MCF 10A (cell line): Measurements from ENCODE around the gene AHSP. TPM values are rescaled to one million over a fixed set of nuclear protein-coding genes. Genes with fewer than 3 reads are reported as not detected.

Source experiments
- BruUV-seq: library from RNA; stranded (reverse); fragments of 400-500 nt; replicated peaks from 2 replicates; lab custom pipeline; 2021; lab: Mats Ljungman, UMichigan
- CTCF ChIA-PET: fragments of 300-600 bp; sonication (Branson Sonifier 250); formaldehyde crosslinking; extraction: SDS; loops from one replicate; lab custom pipeline; 2021; ENCODE audit warnings: antibody characterized with exemption, inconsistent platforms; lab: Yijun Ruan, JAX
- POLR2A ChIA-PET: fragments of 300-600, 350-650 bp; sonication (Branson Sonifier 250); formaldehyde crosslinking; extraction: SDS; loops from one replicate; lab custom pipeline; 2020; ENCODE audit warnings: antibody characterized with exemption, inconsistent platforms; lab: Yijun Ruan, JAX
- DNase-seq: peaks from one replicate; pipeline ENCODE4 v3.0.0-alpha.2; 2018; ENCODE audit not compliant: unreplicated experiment
- H3K27ac Mint-ChIP-seq: one replicate; pipeline ENCODE4 v1.8.0; 2022; ENCODE audit warnings: mild to moderate bottlenecking, low read depth, mixed read lengths; ENCODE audit not compliant: unreplicated experiment
- H3K27me3 Mint-ChIP-seq: one replicate; pipeline ENCODE4 v1.8.0; 2022; ENCODE audit warnings: mixed read lengths; ENCODE audit not compliant: insufficient read depth, unreplicated experiment
- H3K36me3 Mint-ChIP-seq: one replicate; pipeline ENCODE4 v1.8.0; 2022; ENCODE audit warnings: mild to moderate bottlenecking, moderate library complexity, mixed read lengths; ENCODE audit not compliant: insufficient read depth, unreplicated experiment
- H3K4me1 Mint-ChIP-seq: one replicate; pipeline ENCODE4 v1.8.0; 2022; ENCODE audit warnings: mixed read lengths; ENCODE audit not compliant: insufficient read depth, unreplicated experiment
- H3K4me3 Mint-ChIP-seq: one replicate; pipeline ENCODE4 v1.8.0; 2022; ENCODE audit warnings: mild to moderate bottlenecking, moderate library complexity, mixed read lengths; ENCODE audit not compliant: unreplicated experiment
- H3K9me3 Mint-ChIP-seq: one replicate; pipeline ENCODE4 v1.8.0; 2022; ENCODE audit warnings: mixed read lengths; ENCODE audit not compliant: unreplicated experiment
- intact Hi-C: fragments of 100-400 bp; cut with micrococcal nuclease; formaldehyde crosslinking; loops from 2 replicates; pipeline ENCODE4 v1.14.1; 2022
- total RNA-seq: library from RNA; stranded (reverse); gene quantifications from 2 replicates; pipeline ENCODE4 v1.2.3, GENCODE V29; 2022
- TF ChIP-seq, protein P1 (sequence below): fragments of 200-600 bp; IDR thresholded peaks from one replicate; pipeline ENCODE4 v1.8.0; 2022; ENCODE audit warnings: antibody characterized with exemption, mild to moderate bottlenecking; ENCODE audit not compliant: unreplicated experiment

Gene AHSP
- total RNA-seq, 1 experiment from 2014 or later: not detected

DNA sequence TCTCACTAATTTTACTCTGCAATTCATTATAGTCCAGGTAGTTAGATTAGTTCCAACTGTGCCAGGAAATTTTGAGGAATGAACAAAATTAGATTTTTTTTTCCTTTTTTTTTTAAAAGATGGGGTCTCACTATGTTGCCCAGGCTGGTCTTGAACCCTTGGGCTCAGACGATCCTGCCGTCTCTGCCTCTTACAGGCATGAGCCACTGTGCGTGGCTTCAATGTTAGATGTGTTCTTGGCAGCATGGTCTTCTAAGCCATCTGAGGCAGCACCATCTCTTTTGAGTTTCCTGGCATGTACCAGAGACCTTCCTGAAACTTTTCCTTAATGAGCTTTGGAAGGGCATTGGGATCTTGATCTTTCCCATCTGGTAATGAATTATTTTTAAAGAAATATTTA is 2.6 kb upstream of the AHSP start:
- DNase-seq: no peak
- intact Hi-C loops: no loop called here
- POLR2A ChIA-PET: no interaction called here
- no peak overlapping the region for H3K27ac Mint-ChIP-seq
- H3K36me3 Mint-ChIP-seq: no peaks in the 10 kb centered on the region
- CTCF ChIA-PET: no interaction called here
- peaks cover 27% of the 10 kb centered on the region for H3K27me3 Mint-ChIP-seq
- no peak overlapping the region for H3K4me3 Mint-ChIP-seq
- no peaks in the 10 kb centered on the region for H3K9me3 Mint-ChIP-seq
- H3K4me1 Mint-ChIP-seq: no peaks in the 10 kb centered on the region
- TF ChIP-seq, protein P1, sequence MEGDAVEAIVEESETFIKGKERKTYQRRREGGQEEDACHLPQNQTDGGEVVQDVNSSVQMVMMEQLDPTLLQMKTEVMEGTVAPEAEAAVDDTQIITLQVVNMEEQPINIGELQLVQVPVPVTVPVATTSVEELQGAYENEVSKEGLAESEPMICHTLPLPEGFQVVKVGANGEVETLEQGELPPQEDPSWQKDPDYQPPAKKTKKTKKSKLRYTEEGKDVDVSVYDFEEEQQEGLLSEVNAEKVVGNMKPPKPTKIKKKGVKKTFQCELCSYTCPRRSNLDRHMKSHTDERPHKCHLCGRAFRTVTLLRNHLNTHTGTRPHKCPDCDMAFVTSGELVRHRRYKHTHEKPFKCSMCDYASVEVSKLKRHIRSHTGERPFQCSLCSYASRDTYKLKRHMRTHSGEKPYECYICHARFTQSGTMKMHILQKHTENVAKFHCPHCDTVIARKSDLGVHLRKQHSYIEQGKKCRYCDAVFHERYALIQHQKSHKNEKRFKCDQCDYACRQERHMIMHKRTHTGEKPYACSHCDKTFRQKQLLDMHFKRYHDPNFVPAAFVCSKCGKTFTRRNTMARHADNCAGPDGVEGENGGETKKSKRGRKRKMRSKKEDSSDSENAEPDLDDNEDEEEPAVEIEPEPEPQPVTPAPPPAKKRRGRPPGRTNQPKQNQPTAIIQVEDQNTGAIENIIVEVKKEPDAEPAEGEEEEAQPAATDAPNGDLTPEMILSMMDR: no peak
- no TSS peak for BruUV-seq

DNA sequence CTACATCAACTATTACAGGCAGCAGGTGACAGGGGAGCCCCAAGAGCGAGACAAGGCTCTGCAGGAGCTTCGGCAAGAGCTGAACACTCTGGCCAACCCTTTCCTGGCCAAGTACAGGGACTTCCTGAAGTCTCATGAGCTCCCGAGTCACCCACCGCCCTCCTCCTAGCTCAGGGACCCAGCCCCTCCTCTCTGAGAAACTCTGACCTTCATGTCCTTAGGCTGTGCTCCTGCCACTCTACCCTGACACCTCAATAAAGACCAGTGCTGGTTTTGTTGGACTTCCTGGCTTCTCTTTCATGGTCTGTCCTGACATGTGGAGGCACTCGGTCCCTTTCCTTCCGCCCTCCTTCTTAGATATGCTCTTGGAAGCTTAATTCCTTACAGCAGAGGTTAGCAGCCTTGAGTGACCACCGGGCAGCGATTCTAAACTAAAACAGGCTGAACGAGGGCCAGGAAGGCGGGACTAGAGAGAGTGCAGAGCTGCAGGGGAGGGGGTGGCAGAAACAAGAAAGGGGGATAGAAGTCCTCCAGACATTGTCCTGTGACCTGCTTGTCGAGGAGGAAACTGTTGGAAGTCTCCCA is 915 bp downstream of the AHSP start:
- no TSS peak for BruUV-seq
- CTCF ChIA-PET: interaction anchor here (0.6 kb wide), 1 partner anchor 87 kb away, joined by 6 read pairs; no protein-coding TSS in a partner anchor
- intact Hi-C loops: no loop called here
- no peaks in the 10 kb centered on the region for H3K36me3 Mint-ChIP-seq
- TF ChIP-seq, protein P1: no peak
- no peak overlapping the region for H3K27ac Mint-ChIP-seq
- H3K27me3 Mint-ChIP-seq: peaks cover 18% of the 10 kb centered on the region
- no peaks in the 10 kb centered on the region for H3K9me3 Mint-ChIP-seq
- H3K4me3 Mint-ChIP-seq: no peak overlapping the region
- POLR2A ChIA-PET: no interaction called here
- DNase-seq: no peak
- H3K4me1 Mint-ChIP-seq: no peaks in the 10 kb centered on the region

DNA sequence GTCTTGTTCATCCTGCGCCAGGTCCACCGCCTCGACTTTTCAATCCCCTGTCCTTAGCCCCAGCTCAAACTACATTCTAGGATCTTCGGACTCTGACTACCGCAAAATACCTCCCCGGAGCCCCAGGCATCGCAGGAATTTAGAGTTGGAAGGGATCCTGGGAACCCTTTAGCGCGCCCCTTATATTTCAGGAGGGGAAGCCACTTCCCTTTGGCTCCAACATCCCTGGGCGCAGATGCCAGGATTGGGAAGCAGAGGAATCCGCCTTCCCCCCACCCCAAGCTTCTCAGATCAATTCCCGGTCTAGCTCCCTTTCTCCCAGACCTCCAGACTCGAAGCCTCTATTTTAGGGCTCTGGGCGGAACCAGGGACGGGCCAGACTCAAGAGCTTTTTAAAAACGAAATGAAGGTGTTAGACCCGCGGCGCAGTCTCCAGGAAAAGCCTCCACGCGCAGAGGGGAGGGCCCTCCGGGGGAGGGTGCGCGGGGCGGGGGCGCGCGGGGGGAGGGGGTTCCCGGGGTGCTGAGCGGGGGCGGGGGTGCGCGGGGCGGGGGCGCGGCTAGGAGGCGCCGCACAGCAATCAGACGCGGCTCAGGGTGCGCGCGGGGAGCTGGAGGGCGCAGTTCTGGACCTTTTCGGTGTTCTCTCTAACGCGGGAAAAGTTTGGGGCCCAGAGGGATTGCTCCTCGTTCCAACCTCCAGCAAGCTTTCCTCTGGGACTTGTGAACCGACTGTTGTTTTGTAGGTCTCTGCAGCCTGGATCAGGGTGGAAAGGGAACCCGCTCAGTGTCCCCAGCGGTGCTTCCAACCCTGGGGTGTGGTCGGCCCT is 1.6 kb downstream of the AHSP start:
- no peak for DNase-seq
- ChIA-PET CTCF (interaction anchor here (0.6 to 0.7 kb wide), 3 partner anchors 11 to 31 kb away, joined by 3 to 4 read pairs (median 3); no protein-coding TSS in a partner anchor), POLR2A (no interaction called here)
- TF ChIP-seq, protein P1: no peak
- H3K27me3 Mint-ChIP-seq: peaks cover 18% of the 10 kb centered on the region
- H3K9me3 Mint-ChIP-seq: no peaks in the 10 kb centered on the region
- H3K4me1 Mint-ChIP-seq: no peaks in the 10 kb centered on the region
- no peak overlapping the region for H3K27ac Mint-ChIP-seq
- intact Hi-C loops: no loop called here
- no TSS peak for BruUV-seq
- no peaks in the 10 kb centered on the region for H3K36me3 Mint-ChIP-seq
- no peak overlapping the region for H3K4me3 Mint-ChIP-seq

DNA sequence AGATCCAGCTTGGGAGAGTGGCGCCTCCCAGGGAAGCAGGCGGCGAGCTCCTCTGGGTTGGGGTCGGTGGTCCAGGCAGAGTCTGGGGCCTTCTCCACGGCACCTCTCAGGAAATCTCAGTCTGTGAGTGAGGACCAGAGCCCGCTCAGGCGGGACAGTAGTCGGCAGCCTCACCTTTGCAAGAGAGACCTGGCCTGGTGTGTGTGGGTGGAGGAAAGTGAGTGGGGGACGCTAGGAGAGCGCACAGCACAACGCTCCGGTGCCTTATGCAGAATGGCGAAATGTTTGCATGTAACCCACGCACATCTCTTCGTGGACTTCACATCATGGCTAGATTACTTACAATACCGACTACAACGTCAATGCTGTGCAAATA is 2.2 kb downstream of the AHSP start:
- Mint-ChIP-seq H3K4me1 (no peaks in the 10 kb centered on the region), H3K4me3 (no peak overlapping the region), H3K36me3 (no peaks in the 10 kb centered on the region), H3K27me3 (peaks cover 18% of the 10 kb centered on the region), H3K27ac (no peak overlapping the region), H3K9me3 (no peaks in the 10 kb centered on the region)
- no TSS peak for BruUV-seq
- DNase-seq: no peak
- intact Hi-C loops: no loop called here
- TF ChIP-seq, protein P1: no peak
- ChIA-PET POLR2A (interaction anchor here (0.8 kb wide), 1 partner anchor 88 kb away, joined by 4 read pairs; no protein-coding TSS in a partner anchor), CTCF (interaction anchor here (0.6 kb wide), 2 partner anchors 10 to 32 kb away, joined by 3 to 4 read pairs; no protein-coding TSS in a partner anchor)
